B cell (primary cell): ENCODE results near the gene SYNJ2.

ENCODE experiments used
- CTCF ChIP-seq: fragments of 200-600 bp; IDR thresholded peaks from one replicate; pipeline ENCODE4 v1.8.0; 2022; ENCODE audit warnings: antibody characterized with exemption, mild to moderate bottlenecking
- EZH2 ChIP-seq: IDR thresholded peaks from 2 replicates; pipeline ENCODE4 v1.6.1; 2012; ENCODE audit warnings: borderline replicate concordance, low read depth, mild to moderate bottlenecking, moderate library complexity, low read length; ENCODE audit not compliant: insufficient read depth, poor library complexity, severe bottlenecking

DNA sequence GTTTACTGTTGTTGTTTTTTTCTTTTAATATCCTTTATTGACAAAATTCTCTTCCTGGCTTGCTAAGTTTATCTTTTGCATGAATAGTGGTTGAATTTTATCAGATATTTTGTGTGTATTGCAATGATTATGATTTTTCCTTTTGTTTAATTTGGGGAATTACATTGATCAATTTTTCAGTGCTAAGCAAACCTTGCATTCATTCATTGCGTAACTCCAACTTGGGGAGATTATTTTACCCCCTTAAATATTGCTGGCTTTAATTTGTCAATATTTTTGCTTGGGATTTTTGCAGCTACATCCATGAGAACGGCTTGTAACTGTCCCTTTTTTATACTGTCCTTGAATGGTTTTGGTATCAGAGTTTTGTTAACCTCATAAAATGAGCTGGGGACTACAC is 123.0 kb downstream of the SYNJ2 start:
- TF ChIP-seq CTCF (no peak), EZH2 (no peak)
